ENCODE results near the gene HDHD3. TPM values are rescaled to one million over a fixed set of nuclear protein-coding genes. Genes with fewer than 3 reads are reported as not detected.

HDHD3 gene
- total RNA-seq, 1 experiment from 2014 or later: 39.5 TPM

DNA sequence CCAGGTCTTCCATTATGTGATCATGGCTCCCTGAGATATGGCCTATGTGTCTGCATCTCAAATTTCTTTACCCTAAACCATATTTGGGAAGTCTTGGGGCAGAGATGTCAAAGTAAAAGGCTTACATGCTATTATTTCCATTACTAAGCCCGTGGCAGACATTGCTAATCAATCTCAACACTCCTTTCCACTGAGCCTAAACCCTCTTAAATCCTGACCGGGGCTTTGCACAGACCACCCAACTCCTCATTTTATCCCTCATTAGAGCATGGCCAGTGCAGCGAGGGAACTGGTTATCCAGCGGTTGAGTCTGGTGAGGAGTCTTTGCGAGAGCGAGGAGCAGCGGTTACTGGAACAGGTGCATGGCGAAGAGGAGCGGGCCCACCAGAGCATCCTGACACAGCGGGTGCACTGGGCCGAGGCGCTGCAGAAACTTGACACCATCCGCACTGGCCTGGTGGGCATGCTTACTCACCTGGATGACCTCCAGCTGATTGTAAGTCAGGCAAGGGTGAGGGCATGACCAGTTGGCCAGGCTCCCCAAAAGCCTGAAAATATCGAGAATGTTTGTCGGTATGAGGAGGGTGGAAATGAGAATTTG is 16.4 kb downstream of the HDHD3 start:
- no TSS peak for BruUV-seq (replicated peaks)
- intact Hi-C loops (cut with micrococcal nuclease; ENCODE audit: unreplicated experiment): no loop called here
- TF ChIP-seq, protein P1, sequence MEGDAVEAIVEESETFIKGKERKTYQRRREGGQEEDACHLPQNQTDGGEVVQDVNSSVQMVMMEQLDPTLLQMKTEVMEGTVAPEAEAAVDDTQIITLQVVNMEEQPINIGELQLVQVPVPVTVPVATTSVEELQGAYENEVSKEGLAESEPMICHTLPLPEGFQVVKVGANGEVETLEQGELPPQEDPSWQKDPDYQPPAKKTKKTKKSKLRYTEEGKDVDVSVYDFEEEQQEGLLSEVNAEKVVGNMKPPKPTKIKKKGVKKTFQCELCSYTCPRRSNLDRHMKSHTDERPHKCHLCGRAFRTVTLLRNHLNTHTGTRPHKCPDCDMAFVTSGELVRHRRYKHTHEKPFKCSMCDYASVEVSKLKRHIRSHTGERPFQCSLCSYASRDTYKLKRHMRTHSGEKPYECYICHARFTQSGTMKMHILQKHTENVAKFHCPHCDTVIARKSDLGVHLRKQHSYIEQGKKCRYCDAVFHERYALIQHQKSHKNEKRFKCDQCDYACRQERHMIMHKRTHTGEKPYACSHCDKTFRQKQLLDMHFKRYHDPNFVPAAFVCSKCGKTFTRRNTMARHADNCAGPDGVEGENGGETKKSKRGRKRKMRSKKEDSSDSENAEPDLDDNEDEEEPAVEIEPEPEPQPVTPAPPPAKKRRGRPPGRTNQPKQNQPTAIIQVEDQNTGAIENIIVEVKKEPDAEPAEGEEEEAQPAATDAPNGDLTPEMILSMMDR (conservative IDR thresholded peaks at IDR 0.05): no peak
- no peak for TF ChIP-seq EZH2 (IDR thresholded peaks at IDR 0.05; ENCODE audit: low read depth)

DNA sequence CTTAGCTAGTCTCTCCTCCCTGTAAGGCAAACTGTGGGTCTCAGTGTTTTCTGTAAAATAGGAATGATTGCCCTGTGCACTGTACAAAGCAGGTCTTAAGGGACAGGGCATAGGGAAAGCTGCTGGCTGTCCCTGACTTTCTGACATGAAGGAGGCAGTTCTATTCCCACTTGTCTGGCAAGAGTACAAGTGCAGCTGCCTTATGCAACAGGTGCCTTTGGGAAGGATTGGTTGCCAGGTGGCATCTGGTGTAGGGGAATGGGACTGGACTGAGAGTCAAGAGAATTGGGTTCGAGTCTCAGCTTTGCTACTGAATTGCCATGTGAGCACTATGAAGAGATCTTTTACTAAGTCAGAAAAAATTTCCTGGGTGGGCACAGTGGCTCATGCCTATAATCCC is 17.4 kb downstream of the HDHD3 start:
- POLR2A ChIA-PET (ENCODE audit: unreplicated experiment): no interaction called here
- Histone ChIP-seq H3K79me2 (ENCODE audit: low read depth) (no peaks in the 10 kb centered on the region), H3F3A (ENCODE audit: insufficient read depth, low read depth) (peaks cover 8% of the 10 kb centered on the region; the same call in 1 of the 2 replicates), H3K27ac (no peak overlapping the region), H3K4me3 (no peak overlapping the region), H3K9me3 (ENCODE audit: insufficient read depth, low read depth) (no peaks in the 10 kb centered on the region), H4K20me1 (ENCODE audit: insufficient read depth) (0 out of 2 replicates have a peak, but pooled peaks cover 3% of the 10 kb centered on the region), H3K27me3 (ENCODE audit: insufficient read depth, low read depth) (no peaks in the 10 kb centered on the region), H3K4me1 (replicated peaks; ENCODE audit: insufficient read depth) (peaks cover 19% of the 10 kb centered on the region), H3K4me2 (no peak overlapping the region), H3K9me2 (ENCODE audit: insufficient read depth) (no peaks in the 10 kb centered on the region), H3K36me3 (ENCODE audit: low read depth) (peaks cover 1% of the 10 kb centered on the region; the same call in 1 of the 2 replicates), H2AFZ (no peak overlapping the region)
- no peak for DNase-seq
- no TSS peak for BruUV-seq (replicated peaks)
- CTCF ChIA-PET: no interaction called here
- intact Hi-C loops (cut with micrococcal nuclease; ENCODE audit: unreplicated experiment): no loop called here
- TF ChIP-seq EZH2 (IDR thresholded peaks at IDR 0.05; ENCODE audit: low read depth): no peak
- TF ChIP-seq, protein P1 (conservative IDR thresholded peaks at IDR 0.05): no peak

More for the DNA sequence above, 16.4 kb downstream of the HDHD3 start:
- CTCF ChIA-PET: no interaction called here
- H3K4me2 ChIP-seq: no peak overlapping the region
- POLR2A ChIA-PET (ENCODE audit: unreplicated experiment): no interaction called here
- no peaks in the 10 kb centered on the region for H3K36me3 ChIP-seq (ENCODE audit: low read depth)
- no peaks in the 10 kb centered on the region for H3K27me3 ChIP-seq (ENCODE audit: insufficient read depth, low read depth)
- H3F3A ChIP-seq (ENCODE audit: insufficient read depth, low read depth): peaks cover 10% of the 10 kb centered on the region; the same call in 1 of the 2 replicates
- DNase-seq: no peak
- H4K20me1 ChIP-seq (ENCODE audit: insufficient read depth): 0 out of 2 replicates have a peak, but pooled peaks cover 3% of the 10 kb centered on the region
- H3K9me2 ChIP-seq (ENCODE audit: insufficient read depth): no peaks in the 10 kb centered on the region
- no peak overlapping the region for H3K4me3 ChIP-seq
- H3K4me1 ChIP-seq (replicated peaks; ENCODE audit: insufficient read depth): peaks cover 19% of the 10 kb centered on the region
- H3K79me2 ChIP-seq (ENCODE audit: low read depth): no peaks in the 10 kb centered on the region
- 0 out of 2 replicates have a peak overlapping the region, but pooled peaks have one; percentile 2 for H3K27ac ChIP-seq
- no peaks in the 10 kb centered on the region for H3K9me3 ChIP-seq (ENCODE audit: insufficient read depth, low read depth)
- no peak overlapping the region for H2AFZ ChIP-seq

DNA sequence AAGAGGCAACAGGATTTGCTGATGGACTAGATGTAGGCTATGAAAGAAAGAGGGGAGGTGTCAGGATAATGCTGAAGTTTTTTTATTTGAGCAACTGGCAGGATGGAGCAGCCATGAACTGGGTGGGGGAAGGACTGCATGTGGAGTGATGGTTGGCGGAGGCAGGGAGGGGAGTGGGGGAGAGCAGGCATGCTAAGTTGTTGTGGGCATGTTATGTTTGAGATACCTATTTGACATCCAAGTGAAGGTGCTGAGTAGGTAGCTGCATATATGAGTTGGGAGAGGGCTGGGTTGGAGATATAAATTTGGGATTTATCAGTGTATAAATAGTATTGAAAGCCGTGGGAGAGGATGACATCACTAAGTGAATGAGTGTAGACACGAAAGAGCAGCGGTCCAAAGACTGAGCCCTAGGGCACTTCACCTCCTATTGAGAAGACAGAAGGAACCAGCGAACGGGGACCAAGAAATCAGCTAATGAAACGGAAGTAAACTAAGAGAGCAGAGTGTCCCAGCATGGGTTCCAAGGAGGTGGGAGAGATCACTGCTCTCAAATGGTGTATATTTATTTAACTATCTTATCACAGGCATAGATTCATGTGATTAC is 20.0 kb downstream of the HDHD3 start:
- Histone ChIP-seq H3K4me1 (replicated peaks; ENCODE audit: insufficient read depth) (peaks cover 31% of the 10 kb centered on the region), H3F3A (ENCODE audit: insufficient read depth, low read depth) (peaks cover 13% of the 10 kb centered on the region; the same call in 1 of the 2 replicates), H3K79me2 (ENCODE audit: low read depth) (peaks cover 16% of the 10 kb centered on the region; the same call in 1 of the 2 replicates), H3K4me2 (no peak overlapping the region), H3K27ac (no peak overlapping the region), H3K9me3 (ENCODE audit: insufficient read depth, low read depth) (no peaks in the 10 kb centered on the region), H3K4me3 (no peak overlapping the region), H3K36me3 (ENCODE audit: low read depth) (peaks cover 4% of the 10 kb centered on the region; the same call in 1 of the 2 replicates), H3K27me3 (ENCODE audit: insufficient read depth, low read depth) (no peaks in the 10 kb centered on the region), H4K20me1 (ENCODE audit: insufficient read depth) (0 out of 2 replicates have a peak, but pooled peaks cover 3% of the 10 kb centered on the region), H2AFZ (no peak overlapping the region), H3K9me2 (ENCODE audit: insufficient read depth) (no peaks in the 10 kb centered on the region)
- BruUV-seq (replicated peaks): no TSS peak
- TF ChIP-seq, protein P1 (conservative IDR thresholded peaks at IDR 0.05): no peak
- no peak for TF ChIP-seq EZH2 (IDR thresholded peaks at IDR 0.05; ENCODE audit: low read depth)
- POLR2A ChIA-PET (ENCODE audit: unreplicated experiment): interaction anchor here (0.6 kb wide), 1 partner anchor 45 kb away, joined by 4 read pairs; no protein-coding TSS in a partner anchor
- intact Hi-C loops (cut with micrococcal nuclease; ENCODE audit: unreplicated experiment): no loop called here
- CTCF ChIA-PET: no interaction called here
- DNase-seq: no peak
